HepG2 (cell line): ENCODE results near the gene GTF2F1. TPM values are rescaled to one million over a fixed set of nuclear protein-coding genes. Genes with fewer than 3 reads are reported as not detected.

Source experiments
- ATAC-seq: fragments of 200-7000 bp; cut with Tn5 transposase; 3 replicates; pipeline ENCODE4 v1.9.1; 2020; ENCODE audit warnings: mild to moderate bottlenecking, moderate library complexity
- BruUV-seq: library from RNA; stranded (reverse); fragments of 400-500 nt; replicated peaks from 2 replicates; lab custom pipeline; 2021; lab: Mats Ljungman, UMichigan
- CTCF ChIA-PET: fragments of 300-600 bp; formaldehyde crosslinking; extraction: SDS; loops from one replicate; lab custom pipeline; 2021; ENCODE audit warnings: low total read pairs, inconsistent platforms, low intra/inter-chr PET ratio; lab: Yijun Ruan, JAX
- POLR2A ChIA-PET: fragments of 350-600 bp; sonication (Branson Sonifier 250); formaldehyde crosslinking; loops from one replicate; lab custom pipeline; 2020; ENCODE audit warnings: antibody characterized with exemption, inconsistent platforms; lab: Yijun Ruan, JAX
- DNase-seq: peaks from one replicate; pipeline ENCODE4 v3.0.0-alpha.2; 2015; ENCODE audit warnings: low spot score
- FAIRE-seq: peaks from 3 replicates; lab custom pipeline; 2011; peaks lifted over from hg19 to GRCh38; lab: Jason Lieb, UNC
- H2AFZ ChIP-seq: one replicate; pipeline ENCODE4 v1.6.1; 2011; ENCODE audit warnings: low read length, inconsistent platforms
- H3K27ac ChIP-seq: fragments of 300-600 bp; 3 replicates; pipeline ENCODE4 v1.8.0; 2011; ENCODE audit warnings: mixed run types, mild to moderate bottlenecking, mixed read lengths, low read length, inconsistent platforms; ENCODE audit not compliant: insufficient read depth; ENCODE audit errors: extremely low read length
- H3K27me3 ChIP-seq, 2 experiments: fragments of 200-600 bp in 1 of 2; 2 replicates in 1 of 2; 3 replicates in 1 of 2; pipeline versions ENCODE4 v1.6.0 to v1.8.0; 2011; ENCODE audit warnings: low read length in 2 of 2, mild to moderate bottlenecking in 2 of 2, moderate library complexity in 2 of 2, inconsistent platforms in 1 of 2; ENCODE audit not compliant: insufficient read depth in 2 of 2, control insufficient read depth in 1 of 2
- H3K36me3 ChIP-seq, 2 experiments: fragments of 200-600 bp in 1 of 2; replicated peaks in 1 of 2; 2 replicates in 1 of 2; 3 replicates in 1 of 2; pipeline versions ENCODE4 v1.5.1 to v1.8.0; 2011; ENCODE audit warnings: low read length in 2 of 2, inconsistent platforms in 1 of 2; ENCODE audit not compliant: insufficient read depth in 2 of 2, control insufficient read depth in 1 of 2
- H3K4me1 ChIP-seq: 2 replicates; pipeline ENCODE4 v1.5.1; 2012; ENCODE audit warnings: low read length, inconsistent platforms; ENCODE audit not compliant: insufficient read depth
- H3K4me2 ChIP-seq: 2 replicates; pipeline ENCODE4 v1.6.0; 2011; ENCODE audit warnings: low read depth, low read length, inconsistent platforms
- H3K4me3 ChIP-seq, 3 experiments: fragments of 200-600 bp in 1 of 3; sonication (generic), shearing (Covaris generic) in 1 of 3; replicated peaks in 1 of 3; 2 replicates each; pipeline ENCODE4 v1.5.1; 2011 to 2016; ENCODE audit warnings: low read length in 3 of 3, inconsistent platforms in 2 of 3, low read depth in 2 of 3, mild to moderate bottlenecking in 2 of 3, control low read depth in 1 of 3, mixed read lengths in 1 of 3; ENCODE audit not compliant: insufficient read depth in 1 of 3
- H3K79me2 ChIP-seq: one replicate; pipeline ENCODE4 v1.6.1; 2011; ENCODE audit warnings: low read length, inconsistent platforms; ENCODE audit not compliant: insufficient read depth
- H3K9ac ChIP-seq: 2 replicates; pipeline ENCODE4 v1.6.0; 2011; ENCODE audit warnings: mild to moderate bottlenecking, low read depth, low read length, inconsistent platforms; ENCODE audit not compliant: insufficient read depth
- H3K9me3 ChIP-seq: 2 replicates; pipeline ENCODE4 v1.5.1; 2012; ENCODE audit warnings: mild to moderate bottlenecking, low read length
- H4K20me1 ChIP-seq: 2 replicates; pipeline ENCODE4 v1.6.0; 2011; ENCODE audit warnings: inconsistent platforms, mild to moderate bottlenecking, low read length, moderate library complexity; ENCODE audit not compliant: insufficient read depth
- FOXA3 ChIP-seq: IDR thresholded peaks from 2 replicates; pipeline ENCODE4 v1.6.1; 2016; ENCODE audit warnings: missing genetic modification reagents, missing compliant biosample characterization
- HNRNPH1 ChIP-seq: fragments of 200-400 bp; formaldehyde crosslinking; optimal IDR thresholded peaks from 2 replicates; pipeline ENCODE3; 2017; ENCODE audit warnings: mild to moderate bottlenecking, low read depth, low read length
- IRF2 ChIP-seq: IDR thresholded peaks from 2 replicates; pipeline ENCODE4 v1.6.1; 2018; ENCODE audit warnings: missing genetic modification reagents, missing compliant biosample characterization
- ISL2 ChIP-seq: sonication (generic); formaldehyde crosslinking; IDR thresholded peaks from 2 replicates; pipeline ENCODE4 v1.5.0; 2020; ENCODE audit warnings: missing genetic modification reagents
- MEIS1 ChIP-seq: sonication (generic); formaldehyde crosslinking; IDR thresholded peaks from 2 replicates; pipeline ENCODE4 v1.9.0; 2021; ENCODE audit warnings: mild to moderate bottlenecking, missing genetic modification reagents, moderate library complexity, borderline replicate concordance
- PAX8 ChIP-seq: sonication (generic); formaldehyde crosslinking; IDR thresholded peaks from 2 replicates; pipeline ENCODE4 v1.8.0; 2022; ENCODE audit warnings: mild to moderate bottlenecking, missing genetic modification reagents, borderline replicate concordance
- SOX6 ChIP-seq, 2 experiments: fragments of 450-650 bp in 1 of 2; sonication (generic) in 1 of 2; formaldehyde crosslinking in 1 of 2; IDR thresholded peaks; 2 replicates each; pipeline versions ENCODE4 v1.4.0 to v1.6.1; 2017 to 2020; ENCODE audit warnings: antibody characterized with exemption in 1 of 2, mild to moderate bottlenecking in 1 of 2, missing genetic modification reagents in 1 of 2
- ZBTB7B ChIP-seq: sonication (generic); formaldehyde crosslinking; IDR thresholded peaks from 2 replicates; pipeline ENCODE4 v1.4.0; 2020; ENCODE audit warnings: missing genetic modification reagents
- ZFP1 ChIP-seq: IDR thresholded peaks from 2 replicates; pipeline ENCODE4 v1.6.1; 2016
- ZNF264 ChIP-seq: sonication (generic); formaldehyde crosslinking; IDR thresholded peaks from 2 replicates; pipeline ENCODE4 v1.4.0; 2020; ENCODE audit warnings: missing genetic modification reagents
- ZNF672 ChIP-seq: sonication (generic); formaldehyde crosslinking; IDR thresholded peaks from 2 replicates; pipeline ENCODE4 v1.8.1; 2022; ENCODE audit warnings: missing genetic modification reagents
- ZNF720 ChIP-seq: sonication (generic); formaldehyde crosslinking; IDR thresholded peaks from 2 replicates; pipeline ENCODE4 v1.4.0; 2020; ENCODE audit warnings: missing genetic modification reagents
- WGBS: methylation state at CpG from one replicate; pipeline ENCODE4 v1.1.6; 2017; ENCODE audit warnings: low lambda C conversion rate; 5-methylcytosine and 5-hydroxymethylcytosine counted together
- in situ Hi-C: cut with HindIII; loops from 2 replicates; pipeline ENCODE4 v1.10.0; 2017; ENCODE audit warnings: low pct_unique_long_range_greater_than_20kb; ENCODE audit not compliant: extremely low pct_ligation_motif_present
- intact Hi-C: fragments of 100-400 bp; cut with micrococcal nuclease; formaldehyde crosslinking; loops from one replicate; pipeline ENCODE4 v1.10.0; 2022; ENCODE audit not compliant: unreplicated experiment
- polyA plus RNA-seq, 8 experiments: library from polyadenylated mRNA; depleted of rRNA in 3 of 8; stranded (reverse) in 7 of 8; unstranded in 1 of 8; fragments of >200 nt; fragmentation: Illumina TruSeq in 4 of 8; extraction: Trizol in 4 of 8; gene quantifications; 2 replicates each; pipeline versions ENCODE4 v1.2.1 to v1.2.3, GENCODE V29; 2011 to 2016; ENCODE audit warnings: low read depth in 4 of 8, missing spikeins in 1 of 8, mixed read lengths in 1 of 8; ENCODE audit not compliant: insufficient read depth in 1 of 8
- total RNA-seq, 5 experiments: library from RNA; depleted of rRNA; stranded (reverse); fragments of >200 nt; fragmentation: Illumina TruSeq; extraction: Trizol; gene quantifications; 2 replicates each; pipeline ENCODE4 v1.2.3, GENCODE V29; 2016; ENCODE audit warnings: low read depth in 1 of 5
- TF ChIP-seq, protein P1 (sequence below): sonication (generic); formaldehyde crosslinking; IDR thresholded peaks from 2 replicates; pipeline ENCODE4 v1.5.1; 2020; ENCODE audit warnings: missing genetic modification reagents, mild to moderate bottlenecking, borderline replicate concordance
- TF ChIP-seq, protein P2 (sequence below): sonication (generic); formaldehyde crosslinking; IDR thresholded peaks from 2 replicates; pipeline ENCODE4 v1.8.1; 2023; ENCODE audit warnings: mild to moderate bottlenecking, inconsistent platforms, moderate library complexity, missing genetic modification reagents, borderline replicate concordance
- TF ChIP-seq, protein P3 (sequence below): sonication (generic); formaldehyde crosslinking; IDR thresholded peaks from 2 replicates; pipeline ENCODE4 v1.4.0; 2020; ENCODE audit warnings: missing genetic modification reagents, mild to moderate bottlenecking, borderline replicate concordance

The GTF2F1 gene
- total and polyA plus RNA-seq, 2 of the 13 experiments (the other 11 are each of a cell fraction or from before 2014, with no cell fraction given) = 27.8 to 34.1 TPM

DNA sequence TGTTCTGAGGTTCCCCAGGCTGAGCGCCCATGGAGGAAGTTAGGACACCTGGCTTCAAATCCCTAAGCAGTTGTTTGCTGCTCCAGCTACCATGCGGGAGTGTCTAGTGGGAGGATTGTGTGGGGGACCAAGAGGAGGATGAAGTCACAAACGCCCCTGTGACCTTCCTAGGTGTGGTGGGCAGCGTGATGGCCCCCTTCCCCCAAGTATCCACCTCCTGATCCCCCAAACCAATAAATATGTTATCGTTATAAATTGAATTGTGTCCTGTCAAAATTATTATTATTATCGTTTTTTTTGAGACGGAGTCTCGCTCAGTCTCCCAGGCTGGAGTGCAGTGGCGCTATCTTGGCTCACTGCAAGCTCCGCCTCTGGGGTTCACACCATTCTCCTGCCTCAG, 40.7 kb upstream of the GTF2F1 start, which contains the start of gene SLC25A41:
Gene SLC25A41, minus strand, starts transcription at position 101 of the 400 bp plus-strand sequence. Its CDS starts 70 bp downstream, at position 31.
- 79% methylated on average over 9 of the region's 10 CpGs for WGBS
- H3K9me3 ChIP-seq = no peaks in the 10 kb centered on the region
- H3K36me3 ChIP-seq = no peaks in the 10 kb centered on the region
- FAIRE-seq = no peak
- in situ Hi-C loops = no loop called here
- no peak within 1 kb of the TSS for H3K27ac ChIP-seq
- H3K27me3 ChIP-seq = no peaks in the 10 kb centered on the region
- H3K79me2 ChIP-seq = no peaks in the 10 kb centered on the region
- POLR2A ChIA-PET = interaction anchor here (2.6 kb wide), 1 partner anchor 9 kb away, joined by 10 read pairs; the partner anchor contains the start of gene KHSRP
- H4K20me1 ChIP-seq = no peaks in the 10 kb centered on the region
- ATAC-seq = no peak
- no peak within 1 kb of the TSS for H2AFZ ChIP-seq
- no peak within 1 kb of the TSS for H3K4me2 ChIP-seq
- intact Hi-C loops = no loop called here
- H3K4me1 ChIP-seq = 0 out of 2 replicates have a peak, but pooled peaks cover 4% of the 10 kb centered on the region
- no peak for DNase-seq
- no TSS peak for BruUV-seq
- no peak within 1 kb of the TSS for H3K9ac ChIP-seq
- no peak within 1 kb of the TSS for H3K4me3 ChIP-seq
- CTCF ChIA-PET = no interaction called here
- TF ChIP-seq ZFP1 = no peak
- no peak for TF ChIP-seq MEIS1 (CRISPR knock-in tag)
- no peak for TF ChIP-seq IRF2 (CRISPR knock-in tag)
- no peak for TF ChIP-seq ZBTB7B (CRISPR knock-in tag)
- TF ChIP-seq HNRNPH1 = no peak
- TF ChIP-seq ZNF672 (CRISPR knock-in tag) = no peak
- TF ChIP-seq PAX8 (CRISPR knock-in tag) = no peak
- TF ChIP-seq FOXA3 (CRISPR knock-in tag) = no peak
- TF ChIP-seq, protein P1, sequence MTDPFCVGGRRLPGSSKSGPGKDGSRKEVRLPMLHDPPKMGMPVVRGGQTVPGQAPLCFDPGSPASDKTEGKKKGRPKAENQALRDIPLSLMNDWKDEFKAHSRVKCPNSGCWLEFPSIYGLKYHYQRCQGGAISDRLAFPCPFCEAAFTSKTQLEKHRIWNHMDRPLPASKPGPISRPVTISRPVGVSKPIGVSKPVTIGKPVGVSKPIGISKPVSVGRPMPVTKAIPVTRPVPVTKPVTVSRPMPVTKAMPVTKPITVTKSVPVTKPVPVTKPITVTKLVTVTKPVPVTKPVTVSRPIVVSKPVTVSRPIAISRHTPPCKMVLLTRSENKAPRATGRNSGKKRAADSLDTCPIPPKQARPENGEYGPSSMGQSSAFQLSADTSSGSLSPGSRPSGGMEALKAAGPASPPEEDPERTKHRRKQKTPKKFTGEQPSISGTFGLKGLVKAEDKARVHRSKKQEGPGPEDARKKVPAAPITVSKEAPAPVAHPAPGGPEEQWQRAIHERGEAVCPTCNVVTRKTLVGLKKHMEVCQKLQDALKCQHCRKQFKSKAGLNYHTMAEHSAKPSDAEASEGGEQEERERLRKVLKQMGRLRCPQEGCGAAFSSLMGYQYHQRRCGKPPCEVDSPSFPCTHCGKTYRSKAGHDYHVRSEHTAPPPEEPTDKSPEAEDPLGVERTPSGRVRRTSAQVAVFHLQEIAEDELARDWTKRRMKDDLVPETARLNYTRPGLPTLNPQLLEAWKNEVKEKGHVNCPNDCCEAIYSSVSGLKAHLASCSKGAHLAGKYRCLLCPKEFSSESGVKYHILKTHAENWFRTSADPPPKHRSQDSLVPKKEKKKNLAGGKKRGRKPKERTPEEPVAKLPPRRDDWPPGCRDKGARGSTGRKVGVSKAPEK (CRISPR knock-in tag) = no peak
- TF ChIP-seq ZNF720 (CRISPR knock-in tag) = no peak
- TF ChIP-seq, protein P2, sequence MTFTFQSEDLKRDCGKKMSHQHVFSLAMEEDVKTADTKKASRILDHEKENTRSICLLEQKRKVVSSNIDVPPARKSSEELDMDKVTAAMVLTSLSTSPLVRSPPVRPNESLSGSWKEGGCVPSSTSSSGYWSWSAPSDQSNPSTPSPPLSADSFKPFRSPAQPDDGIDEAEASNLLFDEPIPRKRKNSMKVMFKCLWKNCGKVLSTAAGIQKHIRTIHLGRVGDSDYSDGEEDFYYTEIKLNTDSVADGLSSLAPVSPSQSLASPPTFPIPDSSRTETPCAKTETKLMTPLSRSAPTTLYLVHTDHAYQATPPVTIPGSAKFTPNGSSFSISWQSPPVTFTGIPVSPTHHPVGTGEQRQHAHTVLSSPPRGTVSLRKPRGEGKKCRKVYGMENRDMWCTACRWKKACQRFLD (CRISPR knock-in tag) = no peak
- no peak for TF ChIP-seq SOX6 (IDR thresholded peaks at IDR 0.05)
- no peak for TF ChIP-seq SOX6 (CRISPR knock-in tag; IDR thresholded peaks at IDR 0.05)
- no peak for TF ChIP-seq ZNF264 (CRISPR knock-in tag)
- TF ChIP-seq, protein P3, sequence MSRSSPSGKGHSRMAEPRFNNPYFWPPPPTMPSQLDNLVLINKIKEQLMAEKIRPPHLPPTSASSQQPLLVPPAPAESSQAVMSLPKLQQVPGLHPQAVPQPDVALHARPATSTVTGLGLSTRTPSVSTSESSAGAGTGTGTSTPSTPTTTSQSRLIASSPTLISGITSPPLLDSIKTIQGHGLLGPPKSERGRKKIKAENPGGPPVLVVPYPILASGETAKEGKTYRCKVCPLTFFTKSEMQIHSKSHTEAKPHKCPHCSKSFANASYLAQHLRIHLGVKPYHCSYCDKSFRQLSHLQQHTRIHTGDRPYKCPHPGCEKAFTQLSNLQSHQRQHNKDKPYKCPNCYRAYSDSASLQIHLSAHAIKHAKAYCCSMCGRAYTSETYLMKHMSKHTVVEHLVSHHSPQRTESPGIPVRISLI (CRISPR knock-in tag) = no peak
- TF ChIP-seq ISL2 = no peak
